Stomach (tissue), 4 donors: Measurements from ENCODE around the gene RPIA.

Source experiments
- POLR2A ChIP-seq, 4 donors: fragments of 450-650 bp; IDR thresholded peaks; one replicate each; pipeline ENCODE4 v1.6.1; 2016; ENCODE audit warnings: antibody characterized with exemption in 4 of 4, control low read depth in 2 of 4, mild to moderate bottlenecking in 1 of 4, moderate library complexity in 1 of 4
- TF ChIP-seq, protein P1 (sequence below), 7 experiments: fragments of 450-650 bp in 4 of 7; fragments of 200-600 bp in 3 of 7; sonication (generic) in 3 of 7; IDR thresholded peaks; one replicate each; pipeline ENCODE4 v1.5.1; 2016 to 2019; ENCODE audit warnings: antibody characterized with exemption in 7 of 7, control low read depth in 2 of 7, mild to moderate bottlenecking in 1 of 7

DNA sequence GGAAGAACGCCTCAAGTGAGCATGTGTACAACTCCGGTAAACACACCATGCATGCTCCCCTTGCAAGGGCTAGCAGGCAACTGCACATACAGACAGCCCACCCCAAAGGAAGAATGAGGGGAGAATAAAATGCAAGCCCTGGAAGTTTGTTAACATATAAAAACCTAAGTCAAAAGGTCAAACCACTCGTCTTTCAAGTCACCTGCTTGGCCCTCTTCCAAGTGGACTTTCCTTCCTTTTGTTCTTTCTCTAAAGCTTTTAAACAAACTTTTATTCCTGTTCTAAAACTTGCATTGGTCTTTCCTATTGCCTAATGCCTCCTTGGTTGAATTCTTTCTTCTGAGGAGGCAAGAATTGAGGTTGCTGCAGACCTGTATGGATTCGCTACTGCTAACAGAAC is 5.2 kb upstream of the RPIA start:
- TF ChIP-seq, protein P1, sequence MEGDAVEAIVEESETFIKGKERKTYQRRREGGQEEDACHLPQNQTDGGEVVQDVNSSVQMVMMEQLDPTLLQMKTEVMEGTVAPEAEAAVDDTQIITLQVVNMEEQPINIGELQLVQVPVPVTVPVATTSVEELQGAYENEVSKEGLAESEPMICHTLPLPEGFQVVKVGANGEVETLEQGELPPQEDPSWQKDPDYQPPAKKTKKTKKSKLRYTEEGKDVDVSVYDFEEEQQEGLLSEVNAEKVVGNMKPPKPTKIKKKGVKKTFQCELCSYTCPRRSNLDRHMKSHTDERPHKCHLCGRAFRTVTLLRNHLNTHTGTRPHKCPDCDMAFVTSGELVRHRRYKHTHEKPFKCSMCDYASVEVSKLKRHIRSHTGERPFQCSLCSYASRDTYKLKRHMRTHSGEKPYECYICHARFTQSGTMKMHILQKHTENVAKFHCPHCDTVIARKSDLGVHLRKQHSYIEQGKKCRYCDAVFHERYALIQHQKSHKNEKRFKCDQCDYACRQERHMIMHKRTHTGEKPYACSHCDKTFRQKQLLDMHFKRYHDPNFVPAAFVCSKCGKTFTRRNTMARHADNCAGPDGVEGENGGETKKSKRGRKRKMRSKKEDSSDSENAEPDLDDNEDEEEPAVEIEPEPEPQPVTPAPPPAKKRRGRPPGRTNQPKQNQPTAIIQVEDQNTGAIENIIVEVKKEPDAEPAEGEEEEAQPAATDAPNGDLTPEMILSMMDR (IDR thresholded peaks at IDR 0.05), result no peak
- TF ChIP-seq POLR2A (IDR thresholded peaks at IDR 0.05), result no peak
